ENCODE measurements around the gene CLASP2. TPM values are rescaled to one million over a fixed set of nuclear protein-coding genes. Genes with fewer than 3 reads are reported as not detected.
A peak's percentile ranks its signal among the peaks of the same experiment; 100 is the strongest.
"Not testable (repeated sequence)": the region's sequence is repeated elsewhere in the genome, so short reads cannot be mapped to it uniquely, and the experiment has no call there.

Gene CLASP2
- total RNA-seq, result 10 to 100 TPM; 55.3 to 77.1 (median 67.4) TPM
- 15.8 TPM for polyA plus RNA-seq
- long read RNA-seq, donor 1, partial matches to known transcripts, result 12 of 40 reads
- long read RNA-seq, donor 1, other reads (novel, unspliced or antisense), result 28 of 40 reads
- long read RNA-seq, donor 2, partial matches to known transcripts, result 2 of 22 reads
- long read RNA-seq, donor 2, other reads (novel, unspliced or antisense), result 20 of 22 reads
- long read RNA-seq, donor 3, partial matches to known transcripts, result 25 of 82 reads
- long read RNA-seq, donor 3, other reads (novel, unspliced or antisense), result 56 of 82 reads
- long read RNA-seq, donor 4, partial matches to known transcripts, result 10 of 33 reads
- long read RNA-seq, donor 4, other reads (novel, unspliced or antisense), result 23 of 33 reads

DNA sequence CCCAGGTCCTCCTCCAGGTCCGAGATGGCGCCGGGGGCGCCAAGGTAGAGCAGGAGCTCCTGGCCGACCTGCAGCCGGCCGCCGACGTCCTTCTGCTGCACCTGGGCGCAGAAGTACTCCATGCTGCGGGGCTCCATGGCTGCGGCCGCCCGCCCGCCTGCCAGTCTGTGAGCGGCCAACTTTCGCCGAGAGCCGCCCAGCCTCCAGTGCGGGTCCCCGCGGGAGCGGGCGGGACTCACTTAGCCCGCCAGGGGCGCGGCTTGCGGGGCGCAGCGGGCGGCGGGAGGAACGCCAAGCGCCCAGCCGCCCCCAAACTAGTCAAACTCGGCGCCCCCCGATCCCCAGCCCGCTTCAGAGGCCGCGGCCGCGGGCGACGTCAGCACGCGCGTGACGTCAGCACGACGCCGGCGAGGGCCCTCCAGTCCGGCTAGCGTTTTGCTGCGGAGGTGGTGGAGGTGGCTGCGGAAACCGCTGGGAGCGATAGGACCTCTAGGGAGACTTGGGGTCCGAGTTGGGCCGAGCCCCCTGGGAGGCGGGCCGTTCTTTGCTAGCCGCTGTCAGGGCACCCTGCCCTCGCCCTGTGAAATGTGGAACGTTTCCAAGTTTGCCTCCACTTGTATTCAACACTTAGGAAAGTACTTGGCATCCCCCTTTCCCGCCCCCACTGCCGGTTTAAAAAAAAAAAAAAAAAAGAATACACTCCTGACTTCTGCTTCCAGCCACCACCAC lies at the start of gene CLASP2:
Gene CLASP2 (minus strand): TSS at position 389 of the 729 bp plus-strand sequence. CDS start 252 bp downstream, at position 137.
- H3K27ac ChIP-seq (ENCODE audit: low read length), result peak within 1 kb of the TSS; percentile 97
- DNase-seq (peak; percentile 91 to 95 (median 95)), ATAC-seq (peak; percentile 98 to 99)
- intact Hi-C loops (cut with DNase I), result loop anchor here (5.0 to 10.0 kb wide), 5 partner anchors 61 to 81 kb away; no protein-coding TSS in a partner anchor
- peak within 1 kb of the TSS; percentile 88 for H3K4me3 ChIP-seq (ENCODE audit: low read length)
- no peaks in the 10 kb centered on the region for H3K27me3 ChIP-seq (ENCODE audit: control insufficient read depth, insufficient read depth)
- no peaks in the 10 kb centered on the region for H3K9me3 ChIP-seq (ENCODE audit: control insufficient read depth, low read length)
- H3K4me1 ChIP-seq (ENCODE audit: control insufficient read depth, insufficient read depth, low read length), result peaks cover 2% of the 10 kb centered on the region
- under 1% methylated on average over 68 of the region's 68 CpGs for WGBS

GRCh38 chr3:33758864-33759263 lies 40.8 kb upstream of the CLASP2 start:
- intact Hi-C loops (cut with DNase I), result no loop called here
- no peaks in the 10 kb centered on the region for H3K9me3 ChIP-seq (ENCODE audit: control insufficient read depth, low read length)
- ATAC-seq (no peak), DNase-seq (no peak)
- no peaks in the 10 kb centered on the region for H3K27me3 ChIP-seq (ENCODE audit: control insufficient read depth, insufficient read depth)
- WGBS, result 86% methylated on average over 2 of the region's 2 CpGs
- no peaks in the 10 kb centered on the region for H3K4me1 ChIP-seq (ENCODE audit: control insufficient read depth, insufficient read depth, low read length)
- no peak overlapping the region for H3K4me3 ChIP-seq (ENCODE audit: low read length)
- H3K27ac ChIP-seq (ENCODE audit: low read length), result no peak overlapping the region

DNA sequence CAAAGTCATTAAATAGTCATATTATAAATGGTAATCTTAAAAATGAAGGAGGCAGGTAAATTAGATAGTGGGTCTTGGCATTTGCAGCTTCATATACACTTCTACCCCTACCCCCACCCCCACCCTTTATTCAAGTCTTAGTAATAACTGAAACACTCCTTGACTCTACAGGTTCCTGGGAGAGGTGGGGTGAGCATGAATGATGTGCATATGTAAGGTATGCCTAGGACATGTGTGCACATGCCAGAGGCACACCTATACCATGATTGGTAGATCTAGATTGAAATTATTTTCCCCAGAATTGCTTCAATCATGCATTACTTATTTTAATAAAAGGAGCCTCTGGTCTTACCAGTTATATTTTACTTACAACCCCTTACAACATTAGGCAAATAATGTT lies 40.2 kb upstream of the CLASP2 start:
- ATAC-seq (no peak), DNase-seq (no peak)
- no peaks in the 10 kb centered on the region for H3K9me3 ChIP-seq (ENCODE audit: control insufficient read depth, low read length)
- no peaks in the 10 kb centered on the region for H3K27me3 ChIP-seq (ENCODE audit: control insufficient read depth, insufficient read depth)
- no peak overlapping the region for H3K4me3 ChIP-seq (ENCODE audit: low read length)
- intact Hi-C loops (cut with DNase I), result no loop called here
- no peaks in the 10 kb centered on the region for H3K4me1 ChIP-seq (ENCODE audit: control insufficient read depth, insufficient read depth, low read length)
- no peak overlapping the region for H3K27ac ChIP-seq (ENCODE audit: low read length)

- ATAC-seq; H3K27ac ChIP-seq (ENCODE audit: low read length); H3K4me1 ChIP-seq (ENCODE audit: control insufficient read depth, insufficient read depth, low read length); DNase-seq; H3K27me3 ChIP-seq (ENCODE audit: control insufficient read depth, insufficient read depth); intact Hi-C loops (cut with DNase I); H3K9me3 ChIP-seq (ENCODE audit: control insufficient read depth, low read length); H3K4me3 ChIP-seq (ENCODE audit: low read length): not testable (repeated sequence)
- 95% methylated on average over 1 of the region's 1 CpG for WGBS
Observed at GRCh38 chr3:33754391-33754790, 36.3 kb upstream of the CLASP2 start.

- 63% methylated on average over 2 of the region's 2 CpGs for WGBS
- no peaks in the 10 kb centered on the region for H3K9me3 ChIP-seq (ENCODE audit: control insufficient read depth, low read length)
- no peak for ATAC-seq
- H3K4me1 ChIP-seq (ENCODE audit: control insufficient read depth, insufficient read depth, low read length), result no peaks in the 10 kb centered on the region
- no peaks in the 10 kb centered on the region for H3K27me3 ChIP-seq (ENCODE audit: control insufficient read depth, insufficient read depth)
- no peak overlapping the region for H3K4me3 ChIP-seq (ENCODE audit: low read length)
- H3K27ac ChIP-seq (ENCODE audit: low read length), result no peak overlapping the region
- DNase-seq, result no peak
- intact Hi-C loops (cut with DNase I), result no loop called here
Observed at GRCh38 chr3:33751336-33751735, 33.3 kb upstream of the CLASP2 start.

DNA sequence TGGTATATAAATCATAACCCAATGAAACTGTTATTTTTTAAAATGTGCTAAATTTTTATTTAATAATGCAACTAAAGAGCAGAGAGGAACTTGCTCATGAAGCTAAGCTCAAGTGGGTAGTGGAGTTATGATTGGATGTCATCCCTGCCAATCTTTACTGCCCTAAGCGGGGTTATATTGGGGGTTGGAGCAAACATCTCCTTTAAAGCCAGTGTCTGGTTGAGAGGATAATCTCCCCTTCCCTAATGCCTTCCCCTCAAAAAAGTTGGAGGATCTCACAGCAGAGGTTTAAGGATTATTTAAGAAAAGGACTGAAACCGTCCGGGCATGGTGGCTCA lies 32.1 kb upstream of the CLASP2 start:
- WGBS, result 93% methylated on average over 3 of the region's 3 CpGs
- no peak overlapping the region for H3K4me3 ChIP-seq (ENCODE audit: low read length)
- no peak for DNase-seq
- H3K27ac ChIP-seq (ENCODE audit: low read length), result no peak overlapping the region
- no peaks in the 10 kb centered on the region for H3K9me3 ChIP-seq (ENCODE audit: control insufficient read depth, low read length)
- H3K4me1 ChIP-seq (ENCODE audit: control insufficient read depth, insufficient read depth, low read length), result no peaks in the 10 kb centered on the region
- ATAC-seq, result no peak
- no peaks in the 10 kb centered on the region for H3K27me3 ChIP-seq (ENCODE audit: control insufficient read depth, insufficient read depth)
- intact Hi-C loops (cut with DNase I), result no loop called here

GRCh38 chr3:33749546-33750210 lies 31.6 kb upstream of the CLASP2 start:
- ATAC-seq, result no peak
- Histone ChIP-seq H3K9me3 (ENCODE audit: control insufficient read depth, low read length) (no peaks in the 10 kb centered on the region), H3K4me1 (ENCODE audit: control insufficient read depth, insufficient read depth, low read length) (no peaks in the 10 kb centered on the region), H3K27me3 (ENCODE audit: control insufficient read depth, insufficient read depth) (no peaks in the 10 kb centered on the region), H3K27ac (ENCODE audit: low read length) (no peak overlapping the region), H3K4me3 (ENCODE audit: low read length) (no peak overlapping the region)
- no peak for DNase-seq
- 34% methylated on average over 2 of the region's 2 CpGs for WGBS
- intact Hi-C loops (cut with DNase I), result no loop called here

DNA sequence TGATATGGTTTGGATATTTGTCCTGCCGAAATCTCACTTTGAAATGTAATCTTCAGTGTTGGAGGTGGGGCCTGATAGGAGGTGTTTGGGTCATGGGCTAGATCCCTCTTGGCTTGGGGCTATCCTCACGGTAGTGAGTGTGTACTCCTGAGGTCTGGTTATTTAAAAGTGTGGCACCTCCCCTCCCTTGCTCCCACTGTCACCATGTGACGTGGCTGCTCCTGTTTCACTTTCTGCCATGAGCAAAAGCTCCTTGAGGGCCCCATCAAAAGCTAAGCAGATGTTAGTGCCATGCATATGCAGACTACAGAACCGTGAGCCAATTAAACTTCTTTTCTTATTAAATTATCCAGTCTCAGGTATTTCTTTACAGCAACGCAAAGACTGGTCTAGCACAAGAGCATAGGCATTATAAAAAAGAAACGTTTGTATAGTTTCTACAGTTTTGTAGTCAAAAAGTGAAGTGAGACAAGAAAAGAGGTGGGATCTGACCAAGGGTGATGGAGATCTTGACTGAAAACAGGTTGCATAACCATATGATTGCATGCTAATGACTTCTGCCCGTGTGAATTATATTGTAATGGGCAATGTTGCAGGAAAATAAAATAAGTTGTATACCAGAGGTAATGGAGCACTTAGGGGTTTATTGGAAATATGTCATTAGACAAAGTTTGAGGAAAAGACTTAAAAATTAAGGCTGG lies 28.5 kb upstream of the CLASP2 start:
- no peaks in the 10 kb centered on the region for H3K4me1 ChIP-seq (ENCODE audit: control insufficient read depth, insufficient read depth, low read length)
- WGBS, result 61% methylated on average over 7 of the region's 7 CpGs
- intact Hi-C loops (cut with DNase I), result no loop called here
- no peak overlapping the region for H3K27ac ChIP-seq (ENCODE audit: low read length)
- H3K27me3 ChIP-seq (ENCODE audit: control insufficient read depth, insufficient read depth), result no peaks in the 10 kb centered on the region
- H3K4me3 ChIP-seq (ENCODE audit: low read length), result no peak overlapping the region
- DNase-seq (no peak), ATAC-seq (no peak)
- no peaks in the 10 kb centered on the region for H3K9me3 ChIP-seq (ENCODE audit: control insufficient read depth, low read length)

DNA sequence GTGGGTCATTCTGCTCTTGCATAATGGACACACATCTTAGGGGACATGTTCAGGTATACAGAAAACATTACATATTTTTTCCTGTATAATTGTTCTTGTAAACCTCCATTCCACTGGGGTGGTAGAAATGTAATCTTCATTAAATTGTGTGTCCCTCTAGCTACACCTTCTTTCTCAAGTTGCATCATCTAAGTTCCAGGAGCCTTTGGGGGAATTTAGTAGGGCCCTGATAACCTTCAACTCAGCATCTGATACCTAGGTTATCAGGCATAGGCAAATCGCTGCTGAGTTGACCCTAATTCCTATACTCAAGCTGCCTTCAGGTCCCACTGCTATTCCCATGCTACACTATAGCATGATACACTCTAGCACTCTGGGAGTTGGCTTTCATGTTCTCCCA lies 19.1 kb upstream of the CLASP2 start:
- 54% methylated on average over 1 of the region's 1 CpG for WGBS
- H3K4me1 ChIP-seq (ENCODE audit: control insufficient read depth, insufficient read depth, low read length), result no peaks in the 10 kb centered on the region
- no peaks in the 10 kb centered on the region for H3K27me3 ChIP-seq (ENCODE audit: control insufficient read depth, insufficient read depth)
- no peak for ATAC-seq
- no peak overlapping the region for H3K27ac ChIP-seq (ENCODE audit: low read length)
- no peaks in the 10 kb centered on the region for H3K9me3 ChIP-seq (ENCODE audit: control insufficient read depth, low read length)
- intact Hi-C loops (cut with DNase I), result no loop called here
- DNase-seq, result no peak
- H3K4me3 ChIP-seq (ENCODE audit: low read length), result no peak overlapping the region

DNA sequence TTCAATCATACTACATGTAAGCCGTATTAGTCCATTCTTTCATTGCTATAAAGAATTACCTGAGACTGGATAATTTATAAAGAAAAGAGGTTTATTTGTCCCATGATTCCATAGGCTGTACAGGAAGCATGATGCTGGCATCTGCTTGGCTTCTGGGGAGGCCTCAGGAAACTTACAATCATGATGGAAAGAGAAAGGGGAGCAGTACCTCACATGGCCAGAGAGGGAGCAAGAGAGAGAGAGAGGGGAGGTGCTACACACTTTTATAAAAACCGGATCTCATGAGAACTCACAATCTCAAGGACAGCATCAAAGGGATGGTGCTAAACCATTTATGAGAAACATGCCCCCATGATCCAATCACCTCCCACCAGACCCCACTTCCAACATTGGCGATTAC lies 14.3 kb upstream of the CLASP2 start:
- ATAC-seq, result no peak
- 95% methylated on average over 3 of the region's 3 CpGs for WGBS

GRCh38 chr3:33729993-33730392 lies 11.9 kb upstream of the CLASP2 start:
- H3K9me3 ChIP-seq (ENCODE audit: control insufficient read depth, low read length), result no peaks in the 10 kb centered on the region
- H3K4me3 ChIP-seq (ENCODE audit: low read length), result no peak overlapping the region
- no peaks in the 10 kb centered on the region for H3K27me3 ChIP-seq (ENCODE audit: control insufficient read depth, insufficient read depth)
- intact Hi-C loops (cut with DNase I), result no loop called here
- no peak overlapping the region for H3K27ac ChIP-seq (ENCODE audit: low read length)
- 76% methylated on average over 3 of the region's 3 CpGs for WGBS
- ATAC-seq, result no peak
- no peak for DNase-seq
- no peaks in the 10 kb centered on the region for H3K4me1 ChIP-seq (ENCODE audit: control insufficient read depth, insufficient read depth, low read length)

More for the DNA sequence above, 14.3 kb upstream of the CLASP2 start:
- Histone ChIP-seq H3K4me3 (ENCODE audit: low read length) (no peak overlapping the region), H3K9me3 (ENCODE audit: control insufficient read depth, low read length) (no peaks in the 10 kb centered on the region), H3K27ac (ENCODE audit: low read length) (no peak overlapping the region), H3K27me3 (ENCODE audit: control insufficient read depth, insufficient read depth) (no peaks in the 10 kb centered on the region), H3K4me1 (ENCODE audit: control insufficient read depth, insufficient read depth, low read length) (no peaks in the 10 kb centered on the region)
- intact Hi-C loops (cut with DNase I), result no loop called here
- DNase-seq, result no peak

Data from right cardiac atrium (tissue), 5 donors.